Natural killer cell (primary cell): Measurements from ENCODE around the gene SERPINA12. TPM values are rescaled to one million over a fixed set of nuclear protein-coding genes. Genes with fewer than 3 reads are reported as not detected.

Experiments
- ATAC-seq, 3 donors: fragments of 150-1000 bp in 2 of 3; fragments of 200-7000 bp in 1 of 3; cut with Tn5 transposase; 1 replicate in 1 of 3; 2 replicates in 2 of 3; pipeline ENCODE4 v1.10.0; 2021; ENCODE audit warnings: mild to moderate bottlenecking in 2 of 3, moderate library complexity in 2 of 3
- DNase-seq, 2 donors: peaks; one replicate each; pipeline versions ENCODE4 v3.0.0 to v3.0.0-alpha.2; 2013 to 2021; ENCODE audit warnings: mixed read lengths in 1 of 2
- H3K27ac ChIP-seq: one replicate; pipeline ENCODE4 v1.5.1; 2013; ENCODE audit warnings: mild to moderate bottlenecking, low read length
- H3K27me3 ChIP-seq: one replicate; pipeline ENCODE4 v1.6.1; 2013; ENCODE audit warnings: low read length; ENCODE audit not compliant: control insufficient read depth, insufficient read depth
- H3K36me3 ChIP-seq: one replicate; pipeline ENCODE4 v1.6.1; 2013; ENCODE audit warnings: low read length; ENCODE audit not compliant: control insufficient read depth, insufficient read depth
- H3K4me1 ChIP-seq: one replicate; pipeline ENCODE4 v1.6.1; 2013; ENCODE audit warnings: low read length; ENCODE audit not compliant: control insufficient read depth, insufficient read depth
- H3K4me3 ChIP-seq: one replicate; pipeline ENCODE4 v1.5.1; 2013; ENCODE audit warnings: low read length
- H3K9me3 ChIP-seq: one replicate; pipeline ENCODE4 v1.6.1; 2013; ENCODE audit warnings: low read length; ENCODE audit not compliant: control insufficient read depth, insufficient read depth
- H3K27ac Mint-ChIP-seq, 2 donors: one replicate each; pipeline ENCODE4 v1.8.0; 2022; ENCODE audit warnings: mild to moderate bottlenecking in 2 of 2, mixed read lengths in 2 of 2, moderate library complexity in 1 of 2
- H3K27me3 Mint-ChIP-seq, 2 donors: one replicate each; pipeline ENCODE4 v1.8.0; 2022; ENCODE audit warnings: low read depth in 2 of 2, mixed read lengths in 2 of 2
- H3K36me3 Mint-ChIP-seq: one replicate; pipeline ENCODE4 v1.8.0; 2022; ENCODE audit warnings: mixed read lengths
- H3K4me1 Mint-ChIP-seq, 2 donors: one replicate each; pipeline ENCODE4 v1.8.0; 2022; ENCODE audit warnings: mixed read lengths in 2 of 2
- H3K4me3 Mint-ChIP-seq: one replicate; pipeline ENCODE4 v1.8.0; 2022; ENCODE audit warnings: mild to moderate bottlenecking, moderate library complexity, mixed read lengths
- H3K9me3 Mint-ChIP-seq, 2 donors: one replicate each; pipeline ENCODE4 v1.8.0; 2022; ENCODE audit warnings: mixed read lengths in 2 of 2
- WGBS: methylation state at CpG from one replicate; pipeline ENCODE4 v1.1.7; 2013; ENCODE audit warnings: missing lambda C conversion rate; ENCODE audit not compliant: insufficient coverage; 5-methylcytosine and 5-hydroxymethylcytosine counted together
- intact Hi-C: fragments of 100-400 bp; cut with micrococcal nuclease; formaldehyde crosslinking; loops from one replicate; pipeline ENCODE4 v1.14.2; 2022
- total RNA-seq, 4 donors: library from RNA; stranded (reverse); fragments of 120-200 nt in 1 of 4; gene quantifications; one replicate each; pipeline versions ENCODE4 v1.2.3 to v1.2.4, GENCODE V29; 2013 to 2022
- TF ChIP-seq, protein P1 (sequence below): fragments of 200-600 bp; IDR thresholded peaks from one replicate; pipeline ENCODE4 v1.8.0; 2022; ENCODE audit warnings: antibody characterized with exemption

SERPINA12 gene, protein sequence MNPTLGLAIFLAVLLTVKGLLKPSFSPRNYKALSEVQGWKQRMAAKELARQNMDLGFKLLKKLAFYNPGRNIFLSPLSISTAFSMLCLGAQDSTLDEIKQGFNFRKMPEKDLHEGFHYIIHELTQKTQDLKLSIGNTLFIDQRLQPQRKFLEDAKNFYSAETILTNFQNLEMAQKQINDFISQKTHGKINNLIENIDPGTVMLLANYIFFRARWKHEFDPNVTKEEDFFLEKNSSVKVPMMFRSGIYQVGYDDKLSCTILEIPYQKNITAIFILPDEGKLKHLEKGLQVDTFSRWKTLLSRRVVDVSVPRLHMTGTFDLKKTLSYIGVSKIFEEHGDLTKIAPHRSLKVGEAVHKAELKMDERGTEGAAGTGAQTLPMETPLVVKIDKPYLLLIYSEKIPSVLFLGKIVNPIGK
- total RNA-seq: not detected
- total RNA-seq (2013): not detected

DNA sequence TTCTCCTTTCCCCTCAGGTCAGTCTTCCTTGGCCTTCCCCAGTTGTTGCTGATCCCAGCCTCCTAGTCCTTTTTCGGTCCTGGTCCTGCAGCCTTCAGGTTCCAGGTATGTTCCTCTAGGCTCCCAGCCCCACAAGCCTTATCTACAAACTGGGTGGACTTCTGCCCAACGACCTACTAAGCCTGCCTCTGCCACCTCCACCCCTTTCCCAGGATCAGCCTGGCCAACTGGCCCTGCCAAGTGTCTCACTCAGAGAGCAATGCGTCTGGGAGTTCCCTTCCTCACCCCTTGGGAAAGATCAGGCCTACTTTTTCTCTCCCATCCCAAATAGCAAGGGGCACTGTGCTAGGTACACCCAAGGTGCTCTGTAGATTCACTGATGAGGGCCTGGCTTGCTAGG lies at the start of gene SERPINA12:
Gene SERPINA12 (minus strand): TSS at position 114 of the 400 bp plus-strand sequence. CDS start 11,072 bp downstream, outside the sequence.
- no peak for ATAC-seq
- 74% methylated on average over 3 of the region's 3 CpGs for WGBS

DNA sequence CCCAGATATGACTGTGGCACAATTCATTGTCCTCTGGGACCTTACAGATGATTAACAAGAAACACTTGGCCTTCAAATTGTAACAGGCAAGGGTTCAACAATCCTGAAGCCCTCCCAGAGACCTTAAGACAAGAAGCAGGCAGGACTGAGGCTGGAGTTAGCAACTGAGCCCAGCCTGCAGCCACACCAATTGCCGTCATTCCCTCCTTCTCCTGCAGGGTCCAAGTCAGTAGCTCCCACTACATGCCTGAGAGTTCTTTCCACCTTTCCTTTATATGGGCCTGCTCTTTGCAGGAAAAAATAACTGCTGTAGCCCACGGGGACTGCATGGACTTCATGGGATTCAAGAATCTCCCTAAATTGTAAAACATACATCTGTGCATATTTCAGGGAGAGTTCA lies 49.6 kb upstream of the SERPINA12 start:
- DNase-seq: no peak
- H3K27me3 ChIP-seq: no peaks in the 10 kb centered on the region
- H3K36me3 Mint-ChIP-seq: no peaks in the 10 kb centered on the region
- peaks cover 12 to 25% of the 10 kb centered on the region in 2 donors for H3K27me3 Mint-ChIP-seq
- TF ChIP-seq, protein P1, sequence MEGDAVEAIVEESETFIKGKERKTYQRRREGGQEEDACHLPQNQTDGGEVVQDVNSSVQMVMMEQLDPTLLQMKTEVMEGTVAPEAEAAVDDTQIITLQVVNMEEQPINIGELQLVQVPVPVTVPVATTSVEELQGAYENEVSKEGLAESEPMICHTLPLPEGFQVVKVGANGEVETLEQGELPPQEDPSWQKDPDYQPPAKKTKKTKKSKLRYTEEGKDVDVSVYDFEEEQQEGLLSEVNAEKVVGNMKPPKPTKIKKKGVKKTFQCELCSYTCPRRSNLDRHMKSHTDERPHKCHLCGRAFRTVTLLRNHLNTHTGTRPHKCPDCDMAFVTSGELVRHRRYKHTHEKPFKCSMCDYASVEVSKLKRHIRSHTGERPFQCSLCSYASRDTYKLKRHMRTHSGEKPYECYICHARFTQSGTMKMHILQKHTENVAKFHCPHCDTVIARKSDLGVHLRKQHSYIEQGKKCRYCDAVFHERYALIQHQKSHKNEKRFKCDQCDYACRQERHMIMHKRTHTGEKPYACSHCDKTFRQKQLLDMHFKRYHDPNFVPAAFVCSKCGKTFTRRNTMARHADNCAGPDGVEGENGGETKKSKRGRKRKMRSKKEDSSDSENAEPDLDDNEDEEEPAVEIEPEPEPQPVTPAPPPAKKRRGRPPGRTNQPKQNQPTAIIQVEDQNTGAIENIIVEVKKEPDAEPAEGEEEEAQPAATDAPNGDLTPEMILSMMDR: no peak
- H3K27ac Mint-ChIP-seq: no peak overlapping the region
- H3K36me3 ChIP-seq: no peaks in the 10 kb centered on the region
- WGBS: 79% methylated on average over 2 of the region's 2 CpGs
- no peaks in the 10 kb centered on the region for H3K9me3 Mint-ChIP-seq
- ATAC-seq: no peak
- no peaks in the 10 kb centered on the region for H3K4me1 Mint-ChIP-seq
- peaks cover 2% of the 10 kb centered on the region for H3K9me3 ChIP-seq
- no peak overlapping the region for H3K27ac ChIP-seq
- H3K4me3 ChIP-seq: no peak overlapping the region
- intact Hi-C loops: no loop called here
- no peaks in the 10 kb centered on the region for H3K4me1 ChIP-seq
- no peak overlapping the region for H3K4me3 Mint-ChIP-seq

More for the DNA sequence above, at the start of gene SERPINA12:
- Histone ChIP-seq H3K4me3 (no peak within 1 kb of the TSS), H3K27me3 (no peaks in the 10 kb centered on the region), H3K36me3 (no peaks in the 10 kb centered on the region), H3K9me3 (no peaks in the 10 kb centered on the region), H3K27ac (no peak within 1 kb of the TSS), H3K4me1 (no peaks in the 10 kb centered on the region)
- no peaks in the 10 kb centered on the region for H3K9me3 Mint-ChIP-seq
- H3K27ac Mint-ChIP-seq: no peak within 1 kb of the TSS
- H3K4me1 Mint-ChIP-seq: no peaks in the 10 kb centered on the region
- intact Hi-C loops: no loop called here
- no peak within 1 kb of the TSS for H3K4me3 Mint-ChIP-seq
- H3K36me3 Mint-ChIP-seq: no peaks in the 10 kb centered on the region
- DNase-seq: no peak
- peaks cover 3 to 11% of the 10 kb centered on the region in 2 donors for H3K27me3 Mint-ChIP-seq
- TF ChIP-seq, protein P1: no peak

DNA sequence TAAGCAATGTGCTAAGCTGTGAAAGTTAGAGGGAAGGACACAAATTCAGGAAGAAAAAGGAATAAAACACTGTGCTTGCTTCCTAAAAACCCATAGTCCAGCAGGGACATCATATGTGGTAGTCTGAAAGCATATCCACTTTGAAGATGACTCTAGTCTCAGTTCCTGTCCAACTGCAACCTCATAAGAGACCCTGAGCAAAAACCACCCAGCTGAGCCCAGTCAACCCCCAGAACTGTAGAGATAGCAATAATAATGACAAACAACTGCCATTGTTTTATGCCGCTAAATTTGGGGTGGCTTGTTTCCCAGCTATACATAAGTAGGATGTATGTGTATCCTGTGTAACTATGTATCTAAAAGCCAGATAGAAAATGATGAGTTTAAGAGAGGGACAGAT lies 48.1 kb upstream of the SERPINA12 start:
- WGBS: 83% methylated on average over 1 of the region's 1 CpG
- TF ChIP-seq, protein P1: no peak
- no peak overlapping the region for H3K4me3 ChIP-seq
- Mint-ChIP-seq H3K4me3 (no peak overlapping the region), H3K4me1 (no peaks in the 10 kb centered on the region), H3K27ac (no peak overlapping the region), H3K27me3 (peaks cover 9 to 28% of the 10 kb centered on the region in 2 donors), H3K9me3 (no peaks in the 10 kb centered on the region), H3K36me3 (no peaks in the 10 kb centered on the region)
- no peak overlapping the region for H3K27ac ChIP-seq
- H3K4me1 ChIP-seq: no peaks in the 10 kb centered on the region
- no peak for ATAC-seq
- peaks cover 2% of the 10 kb centered on the region for H3K9me3 ChIP-seq
- no peak for DNase-seq
- no peaks in the 10 kb centered on the region for H3K27me3 ChIP-seq
- intact Hi-C loops: no loop called here
- no peaks in the 10 kb centered on the region for H3K36me3 ChIP-seq
